Measurements from ENCODE around the gene TMEM141.
"Not testable (repeated sequence)": the region's sequence is repeated elsewhere in the genome, so short reads cannot be mapped to it uniquely, and the experiment has no call there.

TMEM141 gene

DNA sequence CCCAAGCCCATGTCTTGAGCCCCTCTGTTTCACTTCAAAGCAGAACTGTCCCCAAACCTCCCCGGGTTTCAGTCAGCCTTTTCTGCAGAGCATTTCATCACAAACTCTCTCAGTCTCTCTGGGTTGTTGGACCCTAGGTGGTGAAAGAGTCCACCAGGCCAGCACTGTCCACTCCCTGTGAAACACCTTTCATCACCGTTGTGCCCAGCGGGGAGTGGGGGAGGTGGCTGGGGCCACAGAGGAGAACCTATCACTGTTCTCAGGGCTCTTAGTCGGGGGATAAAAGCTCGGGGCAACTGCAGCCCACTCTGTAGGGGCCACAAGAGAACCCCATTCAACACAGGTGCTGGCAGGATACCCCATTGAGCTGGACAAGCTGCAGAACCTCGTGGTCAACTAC is 11.2 kb downstream of the TMEM141 start:
- DNase-seq (ENCODE audit: low read depth) = no peak
- TF ChIP-seq MAX (IDR thresholded peaks at IDR 0.05; ENCODE audit: low read depth, low read length) = no peak
- no peak for TF ChIP-seq POLR2A (IDR thresholded peaks at IDR 0.05; ENCODE audit: extremely low read depth, insufficient read length)
- no peak for TF ChIP-seq MYC (IDR thresholded peaks at IDR 0.05; ENCODE audit: low read depth, low read length)
- no peak for TF ChIP-seq CTCF (IDR thresholded peaks at IDR 0.05; ENCODE audit: low read depth, low read length)
- no peak overlapping the region for H3K4me3 ChIP-seq (ENCODE audit: low read depth, low read length)

- not testable (repeated sequence) for DNase-seq (ENCODE audit: low read depth); H3K4me3 ChIP-seq (ENCODE audit: low read depth, low read length)
Observed at GRCh38 chr9:136803009-136803550, 11.9 kb downstream of the TMEM141 start.

- TF ChIP-seq MAX (IDR thresholded peaks at IDR 0.05; ENCODE audit: low read depth, low read length) (no peak), CTCF (IDR thresholded peaks at IDR 0.05; ENCODE audit: low read depth, low read length) (no peak), MYC (IDR thresholded peaks at IDR 0.05; ENCODE audit: low read depth, low read length) (no peak), POLR2A (IDR thresholded peaks at IDR 0.05; ENCODE audit: extremely low read depth, insufficient read length) (no peak)
Observed at GRCh38 chr9:136803551-136804508, 12.7 kb downstream of the TMEM141 start.

DNA sequence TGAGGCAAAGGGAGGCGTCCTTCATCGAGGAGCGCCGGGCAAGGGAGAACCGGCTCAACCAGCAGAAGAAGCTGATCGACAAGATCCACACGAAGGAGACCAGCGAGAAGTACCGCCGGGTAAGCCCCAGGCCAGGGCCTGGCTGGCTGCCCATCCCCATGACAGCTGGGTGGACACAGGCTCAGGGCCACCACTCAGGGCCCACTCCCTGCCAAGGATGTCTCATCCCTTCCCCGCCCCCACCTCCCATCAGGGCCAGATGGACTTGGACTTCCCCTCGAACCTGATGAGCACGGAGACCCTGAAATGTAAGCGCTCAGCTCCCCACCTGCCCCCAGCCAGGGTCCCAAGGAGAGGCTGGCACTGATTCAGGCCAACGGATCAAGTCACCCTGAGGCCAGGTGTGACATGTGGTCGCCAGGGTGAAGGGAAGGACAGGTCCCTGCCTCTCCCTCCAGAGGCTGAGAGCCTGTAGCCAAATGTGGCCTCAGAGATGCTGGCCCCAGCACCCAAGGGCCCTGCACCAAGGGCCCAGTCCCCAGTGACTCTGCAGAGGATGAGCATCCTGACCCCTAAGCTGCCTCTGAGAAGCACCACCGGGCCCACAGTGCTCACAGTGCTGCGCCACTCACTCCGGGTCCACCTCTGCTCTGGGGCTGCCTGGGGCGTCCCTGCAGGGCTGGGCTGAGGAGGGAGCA is 13.5 kb downstream of the TMEM141 start:
- TF ChIP-seq MAX (IDR thresholded peaks at IDR 0.05; ENCODE audit: low read depth, low read length) (no peak), CTCF (IDR thresholded peaks at IDR 0.05; ENCODE audit: low read depth, low read length) (no peak), MYC (IDR thresholded peaks at IDR 0.05; ENCODE audit: low read depth, low read length) (no peak), POLR2A (IDR thresholded peaks at IDR 0.05; ENCODE audit: extremely low read depth, insufficient read length) (no peak)
- no peak for DNase-seq (ENCODE audit: low read depth)

More at GRCh38 chr9:136803551-136804508, 12.7 kb downstream of the TMEM141 start:
- no peak overlapping the region for H3K4me3 ChIP-seq (ENCODE audit: low read depth, low read length)
- no peak for DNase-seq (ENCODE audit: low read depth)

GRCh38 chr9:136805207-136805740 is 14.1 kb downstream of the TMEM141 start:
- TF ChIP-seq CTCF (IDR thresholded peaks at IDR 0.05; ENCODE audit: low read depth, low read length) (no peak), MAX (IDR thresholded peaks at IDR 0.05; ENCODE audit: low read depth, low read length) (no peak), POLR2A (IDR thresholded peaks at IDR 0.05; ENCODE audit: extremely low read depth, insufficient read length) (no peak), MYC (IDR thresholded peaks at IDR 0.05; ENCODE audit: low read depth, low read length) (no peak)
- no peak overlapping the region for H3K4me3 ChIP-seq (ENCODE audit: low read depth, low read length)
- DNase-seq (ENCODE audit: low read depth) = no peak

More for the DNA sequence above, 13.5 kb downstream of the TMEM141 start:
- no peak overlapping the region for H3K4me3 ChIP-seq (ENCODE audit: low read depth, low read length)

DNA sequence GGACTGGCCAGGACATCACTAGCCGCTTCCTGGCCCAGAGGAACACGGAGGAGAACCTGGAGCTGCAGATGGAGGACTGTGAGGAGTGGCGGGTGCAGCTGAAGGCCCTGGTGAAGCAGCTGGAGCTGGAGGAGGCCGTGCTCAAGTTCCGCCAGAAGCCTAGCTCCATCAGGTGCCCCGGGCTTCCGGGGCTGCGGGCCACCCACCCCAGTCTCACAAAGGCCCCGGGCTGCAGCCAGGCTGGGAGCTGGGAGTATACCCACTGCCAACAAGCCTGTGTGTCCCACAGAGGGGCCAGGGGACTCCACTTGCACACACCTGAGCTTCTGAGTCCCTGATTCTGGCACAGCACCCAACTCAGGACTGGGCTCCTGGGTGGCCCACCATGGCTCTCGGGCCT is 14.9 kb downstream of the TMEM141 start:
- H3K4me3 ChIP-seq (ENCODE audit: low read depth, low read length) = no peak overlapping the region
- DNase-seq (ENCODE audit: low read depth) = no peak
- no peak for TF ChIP-seq MYC (IDR thresholded peaks at IDR 0.05; ENCODE audit: low read depth, low read length)
- TF ChIP-seq POLR2A (IDR thresholded peaks at IDR 0.05; ENCODE audit: extremely low read depth, insufficient read length) = no peak
- no peak for TF ChIP-seq MAX (IDR thresholded peaks at IDR 0.05; ENCODE audit: low read depth, low read length)
- no peak for TF ChIP-seq CTCF (IDR thresholded peaks at IDR 0.05; ENCODE audit: low read depth, low read length)

Data from NB4 (cell line).